Omental fat pad (tissue), 4 donors: Measurements from ENCODE around the gene DNER. TPM values are rescaled to one million over a fixed set of nuclear protein-coding genes. Genes with fewer than 3 reads are reported as not detected.

Source experiments
- ATAC-seq: fragments of 150-250 bp; one replicate; pipeline ENCODE4 v1.9.1; 2016; ENCODE audit warnings: mild to moderate bottlenecking, moderate library complexity; ENCODE audit not compliant: low FRiP score
- DNase-seq: peaks from one replicate; pipeline ENCODE4 v3.0.0-alpha.2; 2019; ENCODE audit warnings: low spot score
- total RNA-seq, 4 donors: library from RNA; depleted of rRNA; stranded (reverse); fragments of >200 nt; gene quantifications; one replicate each; pipeline ENCODE4 v1.1.0, GENCODE V29; 2016
- TF ChIP-seq, protein P1 (sequence below), 3 donors: fragments of 450-650 bp; IDR thresholded peaks; one replicate each; pipeline ENCODE4 v1.5.1; 2016 to 2017; ENCODE audit warnings: antibody characterized with exemption in 3 of 3, mild to moderate bottlenecking in 3 of 3, moderate library complexity in 2 of 3

The DNER gene
- total RNA-seq, 4 donors from 2014 or later, result 3.1 to 12.2 (median 8.7) TPM

DNA sequence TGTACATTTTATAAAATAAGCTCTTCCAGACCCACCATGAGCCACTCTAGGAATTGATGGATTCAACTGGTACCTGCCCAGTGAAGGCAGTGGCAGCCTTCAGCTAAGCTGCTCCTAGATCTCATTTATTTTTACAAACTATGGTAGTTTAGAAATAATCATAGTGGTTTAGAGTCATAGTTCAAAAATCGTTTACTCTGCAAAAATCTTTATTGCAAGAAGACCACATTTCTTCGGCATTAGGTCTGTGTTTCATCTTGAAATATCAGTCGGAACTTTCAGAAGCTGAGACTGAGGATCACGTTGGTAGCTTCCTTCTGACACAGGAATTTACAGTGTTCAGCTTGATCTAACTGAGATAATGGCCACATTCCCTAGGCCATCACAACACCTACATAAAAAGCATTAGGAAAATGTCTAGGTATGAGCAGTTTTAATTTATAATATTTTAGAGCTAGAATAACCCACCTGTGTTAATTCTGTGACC, 237.0 kb downstream of the DNER start:
- TF ChIP-seq, protein P1, sequence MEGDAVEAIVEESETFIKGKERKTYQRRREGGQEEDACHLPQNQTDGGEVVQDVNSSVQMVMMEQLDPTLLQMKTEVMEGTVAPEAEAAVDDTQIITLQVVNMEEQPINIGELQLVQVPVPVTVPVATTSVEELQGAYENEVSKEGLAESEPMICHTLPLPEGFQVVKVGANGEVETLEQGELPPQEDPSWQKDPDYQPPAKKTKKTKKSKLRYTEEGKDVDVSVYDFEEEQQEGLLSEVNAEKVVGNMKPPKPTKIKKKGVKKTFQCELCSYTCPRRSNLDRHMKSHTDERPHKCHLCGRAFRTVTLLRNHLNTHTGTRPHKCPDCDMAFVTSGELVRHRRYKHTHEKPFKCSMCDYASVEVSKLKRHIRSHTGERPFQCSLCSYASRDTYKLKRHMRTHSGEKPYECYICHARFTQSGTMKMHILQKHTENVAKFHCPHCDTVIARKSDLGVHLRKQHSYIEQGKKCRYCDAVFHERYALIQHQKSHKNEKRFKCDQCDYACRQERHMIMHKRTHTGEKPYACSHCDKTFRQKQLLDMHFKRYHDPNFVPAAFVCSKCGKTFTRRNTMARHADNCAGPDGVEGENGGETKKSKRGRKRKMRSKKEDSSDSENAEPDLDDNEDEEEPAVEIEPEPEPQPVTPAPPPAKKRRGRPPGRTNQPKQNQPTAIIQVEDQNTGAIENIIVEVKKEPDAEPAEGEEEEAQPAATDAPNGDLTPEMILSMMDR (IDR thresholded peaks at IDR 0.05), result no peak
- no peak for ATAC-seq
- DNase-seq, result no peak

DNA sequence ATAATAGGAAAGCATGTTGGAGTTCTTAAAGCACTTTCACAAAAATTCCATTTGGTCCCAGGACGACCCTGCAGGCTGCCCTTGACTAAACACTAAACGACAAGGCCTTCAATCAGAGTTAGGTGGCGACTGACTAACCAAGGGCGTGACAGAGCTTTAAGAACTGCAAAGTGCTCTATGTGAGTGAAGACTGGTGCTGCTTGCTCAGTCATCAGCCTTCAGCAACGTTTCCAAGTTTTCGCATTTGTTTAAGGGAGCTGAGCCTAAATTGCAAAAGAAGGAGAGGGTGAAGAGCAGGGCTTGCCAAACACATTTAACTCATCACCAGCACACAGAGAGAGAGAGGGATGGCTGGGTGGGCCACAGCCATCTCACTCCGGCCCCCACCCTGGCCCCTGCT, 238.6 kb downstream of the DNER start:
- DNase-seq (no peak), ATAC-seq (no peak)
- TF ChIP-seq, protein P1 (IDR thresholded peaks at IDR 0.05), result no peak

DNA sequence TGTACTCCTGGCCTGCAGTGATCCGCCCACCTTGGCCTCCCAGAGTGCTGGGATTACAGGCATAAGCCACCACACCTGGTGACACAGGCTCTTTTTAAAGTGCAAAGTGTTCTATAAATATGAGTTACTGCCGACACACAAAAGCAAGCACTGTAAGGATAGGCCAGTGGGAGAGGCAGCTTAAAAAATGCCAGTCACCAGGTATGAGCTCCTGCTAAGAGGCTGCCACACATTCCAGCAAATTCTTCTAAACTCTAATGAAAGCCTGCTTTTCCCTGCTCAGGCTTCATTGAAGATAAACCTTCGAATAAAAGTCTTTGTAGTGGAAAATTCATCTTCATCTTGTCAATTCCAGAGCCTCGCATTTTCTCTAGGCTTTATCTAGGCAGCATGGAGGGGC, 240.2 kb downstream of the DNER start:
- no peak for ATAC-seq
- TF ChIP-seq, protein P1 (IDR thresholded peaks at IDR 0.05), result no peak
- DNase-seq, result no peak

DNA sequence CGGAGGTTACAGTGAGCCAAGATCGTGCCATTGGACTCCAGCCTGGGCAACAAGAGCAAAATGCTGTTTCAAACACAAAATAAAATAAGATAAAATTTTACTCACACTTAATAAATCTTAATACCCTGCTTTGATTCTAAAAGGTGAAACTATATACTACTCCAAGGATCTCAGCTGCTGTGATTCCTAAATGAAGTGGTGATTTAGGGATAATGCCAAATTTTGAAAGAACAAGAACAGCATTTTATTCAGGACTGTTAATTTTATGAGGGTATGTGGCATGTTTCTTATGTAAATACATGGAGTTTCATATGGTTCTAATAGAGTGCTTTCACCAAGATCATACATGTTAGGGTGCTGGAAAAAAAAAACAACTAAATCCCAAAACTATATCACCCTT, 243.6 kb downstream of the DNER start:
- ATAC-seq, result no peak
- no peak for DNase-seq
- TF ChIP-seq, protein P1 (IDR thresholded peaks at IDR 0.05), result no peak

DNA sequence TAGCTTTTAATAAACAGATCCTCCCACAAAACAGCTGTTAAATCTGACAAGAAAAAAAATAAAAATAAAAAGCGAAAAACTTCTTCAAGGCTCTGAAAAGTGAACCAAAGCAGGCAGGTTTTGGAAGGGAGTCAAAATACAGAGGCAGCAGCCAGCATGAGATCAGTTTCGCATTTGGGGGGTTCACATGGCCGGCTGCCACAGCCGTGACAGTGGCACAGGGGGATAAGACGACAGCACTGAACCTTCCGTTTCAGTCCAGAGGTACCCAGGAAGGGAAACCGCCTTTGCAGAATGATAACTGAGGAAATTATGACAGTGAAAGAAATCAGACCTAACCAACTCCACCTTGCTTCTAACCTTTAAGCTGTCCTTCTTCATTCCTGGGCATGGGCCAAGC, 246.6 kb downstream of the DNER start:
- no peak for ATAC-seq

DNA sequence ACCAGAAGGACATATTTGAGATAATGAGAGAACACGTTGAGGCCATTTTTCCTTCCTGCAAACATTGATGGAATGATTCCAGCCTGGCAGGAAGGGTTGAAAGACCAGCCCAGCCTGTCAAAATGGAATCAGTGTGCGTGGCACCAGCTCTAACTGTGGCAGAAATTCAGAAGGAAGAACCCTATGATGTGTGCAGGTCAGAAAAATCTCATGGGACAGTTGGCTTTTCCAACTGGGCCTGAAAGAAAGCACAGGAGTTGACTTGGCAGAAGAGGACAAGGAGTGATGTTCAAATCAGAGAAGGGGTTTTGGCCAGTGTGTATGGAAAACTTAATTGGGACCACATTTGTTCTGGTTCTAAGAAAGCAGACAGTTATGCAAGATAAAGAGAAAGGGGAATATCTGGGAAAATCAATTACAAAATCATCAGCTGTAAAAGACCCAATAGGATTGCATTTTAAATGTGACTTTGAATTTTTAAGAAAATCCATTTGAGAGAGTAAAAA, 250.5 kb downstream of the DNER start:
- TF ChIP-seq, protein P1 (IDR thresholded peaks at IDR 0.05), result no peak
- DNase-seq (no peak), ATAC-seq (no peak)

More for the DNA sequence above, 246.6 kb downstream of the DNER start:
- DNase-seq, result no peak
- TF ChIP-seq, protein P1 (IDR thresholded peaks at IDR 0.05), result no peak

DNA sequence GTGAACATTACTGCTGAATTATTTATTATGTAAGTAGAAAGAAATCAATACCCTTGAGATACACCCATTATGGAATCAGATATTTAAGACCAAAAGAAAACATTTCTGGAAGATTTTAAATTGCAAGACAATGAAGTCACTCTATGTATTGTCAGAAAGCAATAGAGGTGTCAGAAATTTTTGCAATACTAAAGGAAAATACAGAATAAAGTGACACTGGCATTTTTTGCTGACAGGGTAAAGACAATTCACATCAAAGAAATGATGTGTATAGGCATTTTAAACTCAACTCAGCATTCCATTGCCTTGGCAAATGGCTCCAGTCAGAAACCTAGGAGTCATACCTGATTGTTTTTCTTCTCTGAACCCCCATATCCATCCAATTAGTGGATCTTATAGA, 252.2 kb downstream of the DNER start:
- no peak for DNase-seq
- ATAC-seq, result no peak
- TF ChIP-seq, protein P1 (IDR thresholded peaks at IDR 0.05), result no peak
